GM21360 (cell line): ENCODE data around the gene HEXB.
"Not testable (repeated sequence)": the region's sequence is repeated elsewhere in the genome, so short reads cannot be mapped to it uniquely, and the experiment has no call there.

ENCODE experiments used
- ATAC-seq: cut with Tn5 transposase; IDR thresholded peaks from one replicate; pipeline ENCODE4 v1.9.1; 2021; ENCODE audit warnings: mild to moderate bottlenecking, moderate library complexity; ENCODE audit not compliant: unreplicated experiment

Gene HEXB

DNA sequence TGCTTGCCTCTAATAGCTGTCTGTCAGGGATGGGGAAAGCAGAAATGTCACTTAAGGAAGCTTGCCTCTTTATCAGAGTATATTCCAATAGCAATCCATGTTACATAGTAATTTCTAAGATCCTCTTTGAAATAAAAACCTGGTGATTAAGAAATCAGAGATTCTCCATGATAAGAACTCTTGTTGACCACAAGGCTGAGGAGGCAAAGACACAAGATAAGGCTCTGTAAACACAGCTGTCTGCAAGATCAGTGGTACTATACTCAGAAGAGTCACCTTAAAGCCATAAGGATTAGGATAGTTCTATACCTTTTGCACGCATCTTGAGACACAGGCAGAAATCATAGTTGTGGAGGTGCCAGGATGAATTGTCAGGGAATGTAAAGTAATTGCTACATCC is 40.3 kb downstream of the HEXB start:
- no peak for ATAC-seq

DNA sequence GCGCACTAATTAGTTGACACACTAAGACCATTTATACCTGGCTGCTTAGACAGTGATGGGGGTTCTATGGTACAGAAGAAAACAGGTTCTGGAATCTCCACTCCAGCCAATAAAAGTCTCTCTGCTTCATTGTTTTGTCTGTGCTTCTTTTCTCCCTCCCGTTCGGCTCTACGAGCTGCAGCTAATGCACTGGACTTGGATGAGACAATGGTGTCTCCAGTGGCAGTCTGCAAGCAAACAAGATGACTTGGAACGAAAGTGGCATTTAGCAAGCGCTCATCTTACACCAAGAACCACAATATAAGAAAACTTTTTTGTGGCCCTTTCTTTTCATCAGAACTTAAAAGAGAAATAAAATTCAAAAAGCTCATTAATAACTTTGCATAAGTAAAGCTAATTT is 51.7 kb downstream of the HEXB start:
- ATAC-seq = no peak

- ATAC-seq = no peak
Measured at GRCh38 chr5:74738406-74738805, 53.4 kb downstream of the HEXB start.

- ATAC-seq = not testable (repeated sequence)
Measured at GRCh38 chr5:74748742-74749141, 63.7 kb downstream of the HEXB start.

DNA sequence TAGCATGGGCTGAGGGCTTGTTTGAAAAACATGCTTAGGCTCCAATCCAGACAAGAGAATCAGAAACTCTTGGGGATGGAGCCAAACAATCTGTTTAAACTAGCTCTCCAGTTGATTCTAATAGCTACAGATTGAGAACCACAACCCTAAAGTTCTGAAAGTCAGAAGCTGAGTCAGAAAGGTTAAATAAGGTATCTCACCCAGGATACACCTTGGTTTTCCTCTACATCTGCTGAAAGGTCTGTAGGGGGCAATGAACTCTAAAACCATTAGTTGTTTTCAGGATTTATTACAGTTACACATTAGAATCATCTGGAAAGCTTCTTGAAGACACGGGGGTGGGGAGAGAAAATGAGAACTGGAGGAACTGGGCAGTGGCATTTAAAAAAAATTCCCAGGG is 76.2 kb downstream of the HEXB start:
- ATAC-seq = no peak

DNA sequence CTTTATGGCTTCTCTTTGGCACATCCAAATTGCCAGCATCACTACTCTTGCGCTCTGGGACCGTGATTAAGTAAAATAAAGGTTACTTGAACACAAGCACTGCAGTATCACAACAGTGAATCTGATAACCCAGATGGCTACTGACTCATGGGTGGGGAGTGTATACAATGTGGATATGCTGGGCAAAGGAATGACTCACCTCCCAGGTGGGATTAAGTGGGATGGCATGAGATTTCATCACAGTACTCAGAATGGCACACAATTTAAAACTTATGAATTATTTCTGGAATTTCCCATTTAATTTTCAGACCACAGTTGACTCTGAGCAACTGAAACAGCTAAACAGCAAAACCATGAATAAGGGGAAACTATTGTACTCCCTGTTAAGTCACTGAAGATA is 77.6 kb downstream of the HEXB start:
- ATAC-seq = no peak

DNA sequence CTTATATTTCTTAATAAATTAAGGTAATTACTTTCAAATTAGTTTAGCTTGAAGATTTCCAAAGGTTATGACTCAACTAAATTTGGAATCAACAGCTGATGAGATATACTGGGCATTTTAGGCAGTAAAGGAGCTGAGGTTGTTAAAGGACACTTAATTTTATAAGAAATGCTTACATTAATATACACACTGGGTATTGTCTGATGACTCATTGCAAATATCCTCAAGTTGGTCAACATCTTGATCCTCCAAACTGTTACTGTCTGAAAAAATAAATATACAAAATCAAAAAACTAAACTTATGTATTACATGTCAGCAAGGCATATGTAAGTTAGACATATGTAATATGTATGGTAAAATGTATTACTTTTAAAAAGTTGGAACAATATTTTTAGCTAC is 78.5 kb downstream of the HEXB start:
- no peak for ATAC-seq

GRCh38 chr5:74765201-74765600 is 80.2 kb downstream of the HEXB start:
- no peak for ATAC-seq

DNA sequence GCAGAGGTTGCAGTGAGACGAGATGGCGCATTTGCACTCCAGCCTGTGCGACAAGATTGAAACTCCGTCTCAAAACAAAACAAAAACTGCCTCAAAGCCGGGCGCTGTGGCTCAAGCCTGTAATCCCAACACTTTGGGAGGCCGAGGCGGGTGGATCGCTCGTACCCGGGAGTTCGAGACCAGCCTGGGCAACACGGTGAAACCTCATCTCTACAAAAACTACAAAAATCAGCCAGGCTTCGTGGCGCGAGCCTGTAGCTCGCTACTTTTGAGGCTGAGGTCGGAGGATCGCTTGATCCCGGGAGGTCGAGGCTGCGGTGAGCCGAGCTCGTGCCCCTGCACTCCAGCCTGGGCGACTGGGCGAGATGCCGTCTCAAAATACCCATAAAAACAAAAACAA is 80.9 kb downstream of the HEXB start:
- no peak for ATAC-seq

GRCh38 chr5:74766418-74766848 is 81.4 kb downstream of the HEXB start:
- peak; percentile 34 for ATAC-seq

DNA sequence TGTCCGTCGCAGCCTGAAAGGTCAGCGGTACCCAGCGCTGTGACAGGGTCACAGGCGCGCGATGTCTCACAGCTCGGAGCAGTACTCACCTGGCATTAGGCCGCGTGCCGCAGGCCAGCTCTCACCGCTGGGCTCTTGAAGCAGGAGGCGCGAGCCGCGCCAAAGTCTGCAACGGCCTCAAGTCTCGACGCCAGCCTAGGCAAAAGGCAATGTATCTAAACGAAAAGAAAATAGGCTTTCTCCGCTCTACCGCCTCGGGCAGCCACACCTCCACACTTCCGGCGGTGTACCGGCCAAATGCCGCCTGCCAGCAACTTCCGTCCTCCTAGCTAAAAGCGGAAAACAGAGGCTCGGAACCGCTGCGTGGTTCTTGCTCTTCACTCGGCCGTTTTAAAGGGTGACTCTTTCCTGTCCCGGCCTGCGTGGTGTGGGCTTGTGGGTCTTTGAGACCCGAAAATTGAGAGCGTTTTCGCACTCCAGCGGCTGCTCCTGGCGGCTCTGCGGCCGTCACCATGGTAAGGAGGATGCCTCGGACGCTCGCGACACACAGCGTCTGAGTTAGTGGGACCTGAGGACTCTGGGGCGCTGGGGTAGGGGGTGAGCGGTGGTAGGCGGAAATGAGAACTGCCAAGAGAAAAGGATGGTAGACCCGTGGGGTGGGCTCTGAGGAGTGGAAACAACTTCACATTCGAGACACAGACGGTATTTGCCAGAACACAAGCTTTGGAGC is 82.0 kb downstream of the HEXB start, which contains the start of the genes GFM2 and NSA2:
Gene GFM2 (minus strand): TSS at position 269 of the 730 bp plus-strand sequence. CDS start 3,375 bp downstream, outside the sequence.
Gene NSA2 (plus strand): TSS at position 401 of the 730 bp plus-strand sequence. CDS start 112 bp downstream, at position 513.
- ATAC-seq = peak; percentile 82

DNA sequence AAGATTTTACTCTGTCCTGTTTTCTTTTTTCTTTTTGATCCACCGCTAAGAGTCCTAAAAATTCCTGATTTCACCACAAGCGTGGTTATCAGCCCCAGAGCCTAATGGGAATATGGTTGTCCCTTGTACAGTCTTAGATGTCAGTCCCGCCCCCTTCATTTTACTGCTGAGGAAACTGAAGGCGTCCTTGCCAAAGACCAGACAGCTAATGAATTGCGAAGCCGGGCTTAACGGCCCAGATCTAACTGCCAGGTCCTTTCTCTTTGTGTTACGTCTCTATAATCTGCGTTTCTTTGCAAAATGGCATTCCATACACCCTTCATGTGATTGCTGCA is 82.5 kb downstream of the HEXB start:
- ATAC-seq = peak; percentile 7
